Measurements from ENCODE around the gene LRRC2. TPM values are rescaled to one million over a fixed set of nuclear protein-coding genes. Genes with fewer than 3 reads are reported as not detected.

LRRC2 gene
- total and polyA plus RNA-seq, 8 donors, result 1.0 to 4.6 (median 1.8) TPM; not detected in 1

GRCh38 chr3:46586738-46587246, 20.7 kb upstream of the LRRC2 start:
- peaks cover 0 to 12% (median 4%) of the 10 kb centered on the region in 4 donors for H3K4me1 ChIP-seq
- H3K36me3 ChIP-seq, result no peaks in the 10 kb centered on the region
- H3K27me3 ChIP-seq, result no peaks in the 10 kb centered on the region
- H3K27ac ChIP-seq, result peak overlapping the region; percentile 20 to 62 (median 60)
- intact Hi-C loops (cut with DNase I; ENCODE audit: low total_unique reads), result no loop called here
- TF ChIP-seq POLR2A (IDR thresholded peaks at IDR 0.05), result no peak
- no peak for TF ChIP-seq EP300 (IDR thresholded peaks at IDR 0.05)
- no peak for TF ChIP-seq CTCF (IDR thresholded peaks at IDR 0.05)
- TF ChIP-seq POLR2AphosphoS5 (IDR thresholded peaks at IDR 0.05), result no peak
- no peaks in the 10 kb centered on the region for H3K9me3 ChIP-seq
- DNase-seq, result no peak
- no peak overlapping the region for H3K4me3 ChIP-seq
- WGBS, 5 donors, result 74 to 89% (median 88%) methylated on average over 6 of the region's 6 CpGs

- Histone ChIP-seq H3K4me3 (no peak overlapping the region), H3K9me3 (no peaks in the 10 kb centered on the region), H3K27me3 (no peaks in the 10 kb centered on the region), H3K36me3 (no peaks in the 10 kb centered on the region), H3K27ac (peak overlapping the region; percentile 49 to 62 (median 60)), H3K4me1 (peaks cover 0 to 12% (median 4%) of the 10 kb centered on the region in 4 donors)
- peak in 1 of 2 donors; percentile 69 for DNase-seq
- intact Hi-C loops (cut with DNase I; ENCODE audit: low total_unique reads), result no loop called here
- WGBS, 5 donors, result 42 to 61% (median 53%) methylated on average over 5 of the region's 5 CpGs
- TF ChIP-seq CTCF (IDR thresholded peaks at IDR 0.05) (no peak), POLR2AphosphoS5 (IDR thresholded peaks at IDR 0.05) (peak in 1 of 3 donors; percentile 50)
Observed at GRCh38 chr3:46585799-46586693, 19.9 kb upstream of the LRRC2 start.

- intact Hi-C loops (cut with DNase I; ENCODE audit: low total_unique reads), result no loop called here
- H3K9me3 ChIP-seq, result no peaks in the 10 kb centered on the region
- peak overlapping the region in 4 of 5 donors; percentile 8 to 62 (median 53) for H3K27ac ChIP-seq
- no peak for DNase-seq
- no peaks in the 10 kb centered on the region for H3K27me3 ChIP-seq
- peaks cover 5 to 21% (median 11%) of the 10 kb centered on the region in 4 donors for H3K4me1 ChIP-seq
- TF ChIP-seq POLR2AphosphoS5 (IDR thresholded peaks at IDR 0.05) (no peak), CTCF (IDR thresholded peaks at IDR 0.05) (no peak), POLR2A (IDR thresholded peaks at IDR 0.05) (no peak), EP300 (IDR thresholded peaks at IDR 0.05) (no peak)
- H3K4me3 ChIP-seq, result no peak overlapping the region
- H3K36me3 ChIP-seq, result no peaks in the 10 kb centered on the region
- WGBS, 5 donors, result 84 to 98% (median 95%) methylated on average over 5 to 7 of the region's 7 CpGs
Observed at GRCh38 chr3:46584598-46585467, 18.7 kb upstream of the LRRC2 start.

- peaks cover 18 to 37% (median 27%) of the 10 kb centered on the region in 4 donors for H3K4me1 ChIP-seq
- H3K9me3 ChIP-seq, result no peaks in the 10 kb centered on the region
- peak overlapping the region in 3 of 5 donors; percentile 64 to 81 (median 72) for H3K27ac ChIP-seq
- no peaks in the 10 kb centered on the region for H3K36me3 ChIP-seq
- intact Hi-C loops (cut with DNase I; ENCODE audit: low total_unique reads), result no loop called here
- no peak for DNase-seq
- TF ChIP-seq EP300 (IDR thresholded peaks at IDR 0.05) (no peak), CTCF (IDR thresholded peaks at IDR 0.05) (no peak), POLR2A (IDR thresholded peaks at IDR 0.05) (no peak), POLR2AphosphoS5 (IDR thresholded peaks at IDR 0.05) (no peak)
- H3K27me3 ChIP-seq, result peaks cover 0 to 19% (median 0%) of the 10 kb centered on the region in 3 donors
- 90 to 100% (median 100%) methylated on average over 1 of the region's 1 CpG for WGBS, 5 donors
- H3K4me3 ChIP-seq, result no peak overlapping the region
Observed at GRCh38 chr3:46580675-46581074, 14.6 kb upstream of the LRRC2 start.
